ENCODE results near the gene LARGE1.

DNA sequence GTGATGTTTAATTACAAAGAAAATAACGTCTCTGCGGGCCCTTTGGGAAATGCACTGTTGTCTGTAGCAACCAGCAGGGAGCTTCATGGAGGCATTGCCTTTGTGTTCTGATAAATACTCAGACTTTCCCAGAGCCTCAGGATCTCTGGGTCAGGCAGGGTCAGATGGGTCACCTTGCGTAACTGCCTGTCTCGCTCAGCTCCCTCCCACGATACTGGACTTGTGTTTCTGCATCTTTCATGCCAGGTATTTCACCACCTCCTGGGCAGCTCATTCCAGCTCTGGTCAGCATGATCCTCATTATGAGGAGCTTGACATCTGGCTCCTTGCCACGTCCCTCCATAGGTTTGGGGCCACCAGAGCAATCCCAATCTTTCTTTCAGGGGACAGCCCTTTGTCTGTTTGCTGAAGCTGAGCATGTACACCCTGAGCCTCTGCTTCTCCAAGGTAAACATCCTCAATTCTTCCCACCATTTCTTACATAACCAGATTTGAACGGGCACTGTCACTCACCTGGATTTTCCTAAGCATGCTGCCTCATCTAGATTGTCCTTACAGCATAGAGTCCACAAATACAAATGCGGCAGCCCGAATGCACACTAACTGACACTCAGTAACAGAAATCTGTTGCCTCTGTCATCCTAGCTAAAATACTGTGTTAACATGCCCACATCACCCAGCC lies 162.3 kb downstream of the LARGE1 start:
- TF ChIP-seq, protein P1, sequence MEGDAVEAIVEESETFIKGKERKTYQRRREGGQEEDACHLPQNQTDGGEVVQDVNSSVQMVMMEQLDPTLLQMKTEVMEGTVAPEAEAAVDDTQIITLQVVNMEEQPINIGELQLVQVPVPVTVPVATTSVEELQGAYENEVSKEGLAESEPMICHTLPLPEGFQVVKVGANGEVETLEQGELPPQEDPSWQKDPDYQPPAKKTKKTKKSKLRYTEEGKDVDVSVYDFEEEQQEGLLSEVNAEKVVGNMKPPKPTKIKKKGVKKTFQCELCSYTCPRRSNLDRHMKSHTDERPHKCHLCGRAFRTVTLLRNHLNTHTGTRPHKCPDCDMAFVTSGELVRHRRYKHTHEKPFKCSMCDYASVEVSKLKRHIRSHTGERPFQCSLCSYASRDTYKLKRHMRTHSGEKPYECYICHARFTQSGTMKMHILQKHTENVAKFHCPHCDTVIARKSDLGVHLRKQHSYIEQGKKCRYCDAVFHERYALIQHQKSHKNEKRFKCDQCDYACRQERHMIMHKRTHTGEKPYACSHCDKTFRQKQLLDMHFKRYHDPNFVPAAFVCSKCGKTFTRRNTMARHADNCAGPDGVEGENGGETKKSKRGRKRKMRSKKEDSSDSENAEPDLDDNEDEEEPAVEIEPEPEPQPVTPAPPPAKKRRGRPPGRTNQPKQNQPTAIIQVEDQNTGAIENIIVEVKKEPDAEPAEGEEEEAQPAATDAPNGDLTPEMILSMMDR (IDR thresholded peaks at IDR 0.05), result no peak
- no peak for TF ChIP-seq ZFX (IDR thresholded peaks at IDR 0.05; ENCODE audit: borderline replicate concordance)
